Liver (tissue), 9 donors: Measurements from ENCODE around the gene LZTS3. TPM values are rescaled to one million over a fixed set of nuclear protein-coding genes. Genes with fewer than 3 reads are reported as not detected.
"Not testable (repeated sequence)": the region's sequence is repeated elsewhere in the genome, so short reads cannot be mapped to it uniquely, and the experiment has no call there.

Experiments used
- DNase-seq: peaks from one replicate; pipeline ENCODE4 v3.0.0-alpha.2; 2017; ENCODE audit warnings: low spot score
- H3K27ac ChIP-seq, 2 donors: one replicate each; pipeline ENCODE4 v1.7.0; 2013; ENCODE audit warnings: inconsistent platforms in 2 of 2, low read length in 2 of 2, control low read depth in 1 of 2, low read depth in 1 of 2, mild to moderate bottlenecking in 1 of 2
- H3K27me3 ChIP-seq, 4 donors: one replicate each; pipeline versions ENCODE4 v1.6.1 to v1.7.0; 2013; ENCODE audit warnings: low read length in 3 of 4, inconsistent platforms in 1 of 4, mild to moderate bottlenecking in 1 of 4, moderate library complexity in 1 of 4; ENCODE audit not compliant: control insufficient read depth in 4 of 4, insufficient read depth in 4 of 4
- H3K36me3 ChIP-seq, 4 donors: one replicate each; pipeline versions ENCODE4 v1.6.1 to v1.7.0; 2013; ENCODE audit warnings: low read length in 3 of 4, mild to moderate bottlenecking in 3 of 4, low read depth in 1 of 4, moderate library complexity in 1 of 4; ENCODE audit not compliant: control insufficient read depth in 4 of 4, insufficient read depth in 3 of 4
- H3K4me1 ChIP-seq, 4 donors: one replicate each; pipeline versions ENCODE4 v1.6.1 to v1.7.0; 2013; ENCODE audit warnings: low read length in 3 of 4, mild to moderate bottlenecking in 3 of 4, moderate library complexity in 1 of 4; ENCODE audit not compliant: control insufficient read depth in 4 of 4, insufficient read depth in 4 of 4
- H3K4me3 ChIP-seq, 3 donors: one replicate each; pipeline versions ENCODE4 v1.6.1 to v1.7.0; 2013; ENCODE audit warnings: low read length in 3 of 3, control low read depth in 1 of 3, low read depth in 1 of 3, mild to moderate bottlenecking in 1 of 3
- H3K9ac ChIP-seq, 2 donors: one replicate each; pipeline ENCODE4 v1.7.0; 2013; ENCODE audit warnings: low read length in 2 of 2, mild to moderate bottlenecking in 2 of 2, moderate library complexity in 2 of 2, control low read depth in 1 of 2, low read depth in 1 of 2
- H3K9me3 ChIP-seq, 4 donors: one replicate each; pipeline versions ENCODE4 v1.6.1 to v1.7.0; 2013; ENCODE audit warnings: low read length in 3 of 4; ENCODE audit not compliant: control insufficient read depth in 4 of 4
- ATF3 ChIP-seq: IDR thresholded peaks from 2 replicates; pipeline ENCODE4 v1.6.1; 2016; ENCODE audit warnings: antibody characterized with exemption
- EGR1 ChIP-seq, 2 donors: IDR thresholded peaks; 2 replicates each; pipeline ENCODE4 v1.6.1; 2016 to 2018; ENCODE audit warnings: antibody characterized with exemption in 2 of 2, low read depth in 2 of 2
- FOXA2 ChIP-seq: IDR thresholded peaks from 2 replicates; pipeline ENCODE4 v1.6.1; 2016; ENCODE audit warnings: antibody characterized with exemption
- GABPA ChIP-seq, 2 donors: IDR thresholded peaks in 1 of 2; conservative IDR thresholded peaks in 1 of 2; 2 replicates each; pipeline ENCODE4 v1.6.1; 2016; ENCODE audit warnings: antibody characterized with exemption in 2 of 2, mild to moderate bottlenecking in 1 of 2, moderate library complexity in 1 of 2
- JUND ChIP-seq, 2 donors: IDR thresholded peaks; 2 replicates each; pipeline ENCODE4 v1.6.1; 2016; ENCODE audit warnings: antibody characterized with exemption in 2 of 2
- NR2F2 ChIP-seq: IDR thresholded peaks from 2 replicates; pipeline ENCODE4 v1.6.1; 2016; ENCODE audit warnings: antibody characterized with exemption
- RAD21 ChIP-seq, 2 donors: IDR thresholded peaks; 2 replicates each; pipeline ENCODE4 v1.6.1; 2016; ENCODE audit warnings: antibody characterized with exemption in 2 of 2, mild to moderate bottlenecking in 2 of 2
- RXRA ChIP-seq, 2 donors: IDR thresholded peaks; 2 replicates each; pipeline ENCODE4 v1.6.1; 2017 to 2018; ENCODE audit warnings: antibody characterized with exemption in 2 of 2, mild to moderate bottlenecking in 1 of 2
- TAF1 ChIP-seq: conservative IDR thresholded peaks from 2 replicates; pipeline ENCODE4 v1.6.1; 2016; ENCODE audit warnings: antibody characterized with exemption, mild to moderate bottlenecking
- ZBTB33 ChIP-seq: IDR thresholded peaks from 2 replicates; pipeline ENCODE4 v1.6.1; 2016; ENCODE audit warnings: antibody characterized with exemption
- whole genome bisulfite sequencing: extraction: QIAGEN DNeasy Blood & Tissue Kit; methylation state at CpG from one replicate; pipeline ENCODE4 v1.1.7; 2013; 5-methylcytosine and 5-hydroxymethylcytosine counted together
- polyA plus RNA-seq, 2 donors: library from polyadenylated mRNA; stranded (reverse) in 1 of 2; unstranded in 1 of 2; fragments of 200-250 nt in 1 of 2; fragments of >200 nt in 1 of 2; fragmentation: Nextera tagmentation in 1 of 2; extraction: Ambion mirVana in 1 of 2; gene quantifications; one replicate each; pipeline versions ENCODE4 v1.2.1 to v1.2.3, GENCODE V29; 2013 to 2015
- total RNA-seq, 2 donors: library from RNA; depleted of rRNA; stranded (reverse); fragments of >200 nt; gene quantifications; one replicate each; pipeline ENCODE4 v1.2.3, GENCODE V29; 2014
- TF ChIP-seq, protein P1 (sequence below): fragments of 150-350 bp; IDR thresholded peaks from 2 replicates; pipeline ENCODE4 v1.5.1; 2017; ENCODE audit warnings: improper control_type of control experiment, low read depth, low read length; ENCODE audit not compliant: missing input control
- donor health status: healthy.
- donor health status: healthy.
- donor health status: healthy.
- donor health status: healthy.
- donor health status: healthy.

LZTS3 gene
- total and polyA plus RNA-seq, 4 donors = 1.9 to 3.7 (median 3.5) TPM

DNA sequence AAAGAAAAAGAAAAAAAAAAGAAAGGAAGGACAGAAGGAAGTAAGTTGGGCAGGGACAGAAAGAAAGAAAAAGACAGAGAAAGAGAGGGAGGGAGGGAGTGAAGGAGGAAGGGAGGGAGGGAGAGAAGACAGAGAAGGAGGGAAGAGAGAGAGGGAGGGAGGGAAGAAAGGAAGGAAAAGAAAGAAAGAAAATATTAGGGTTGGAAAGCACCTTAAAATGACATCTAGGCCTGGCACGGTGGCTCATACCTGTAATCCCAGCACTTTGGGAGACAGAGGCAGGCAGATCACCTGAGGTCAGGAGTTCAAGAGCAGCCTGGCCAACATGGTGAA lies 46.9 kb downstream of the LZTS3 start:
- Histone ChIP-seq H3K9ac (no peak overlapping the region), H3K27me3 (no peaks in the 10 kb centered on the region), H3K4me1 (peaks cover 0 to 2% (median 0%) of the 10 kb centered on the region in 4 donors), H3K27ac (no peak overlapping the region), H3K4me3 (no peak overlapping the region), H3K9me3 (no peaks in the 10 kb centered on the region), H3K36me3 (peaks cover 6 to 15% (median 7%) of the 10 kb centered on the region in 4 donors)
- DNase-seq = no peak
- TF ChIP-seq ATF3 (no peak), ZBTB33 (no peak), RAD21 (IDR thresholded peaks at IDR 0.05) (no peak), RXRA (IDR thresholded peaks at IDR 0.05) (no peak), FOXA2 (no peak), NR2F2 (no peak), JUND (IDR thresholded peaks at IDR 0.05) (no peak), EGR1 (IDR thresholded peaks at IDR 0.05; ENCODE audit: low read depth in 2 of 2) (no peak), GABPA (IDR thresholded peaks at IDR 0.05 in 1 of 2, conservative IDR thresholded peaks at IDR 0.05 in 1 of 2) (no peak), TAF1 (no peak)
- TF ChIP-seq, protein P1, sequence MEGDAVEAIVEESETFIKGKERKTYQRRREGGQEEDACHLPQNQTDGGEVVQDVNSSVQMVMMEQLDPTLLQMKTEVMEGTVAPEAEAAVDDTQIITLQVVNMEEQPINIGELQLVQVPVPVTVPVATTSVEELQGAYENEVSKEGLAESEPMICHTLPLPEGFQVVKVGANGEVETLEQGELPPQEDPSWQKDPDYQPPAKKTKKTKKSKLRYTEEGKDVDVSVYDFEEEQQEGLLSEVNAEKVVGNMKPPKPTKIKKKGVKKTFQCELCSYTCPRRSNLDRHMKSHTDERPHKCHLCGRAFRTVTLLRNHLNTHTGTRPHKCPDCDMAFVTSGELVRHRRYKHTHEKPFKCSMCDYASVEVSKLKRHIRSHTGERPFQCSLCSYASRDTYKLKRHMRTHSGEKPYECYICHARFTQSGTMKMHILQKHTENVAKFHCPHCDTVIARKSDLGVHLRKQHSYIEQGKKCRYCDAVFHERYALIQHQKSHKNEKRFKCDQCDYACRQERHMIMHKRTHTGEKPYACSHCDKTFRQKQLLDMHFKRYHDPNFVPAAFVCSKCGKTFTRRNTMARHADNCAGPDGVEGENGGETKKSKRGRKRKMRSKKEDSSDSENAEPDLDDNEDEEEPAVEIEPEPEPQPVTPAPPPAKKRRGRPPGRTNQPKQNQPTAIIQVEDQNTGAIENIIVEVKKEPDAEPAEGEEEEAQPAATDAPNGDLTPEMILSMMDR = no peak
- 88% methylated on average over 1 of the region's 1 CpG for WGBS

GRCh38 chr20:3125776-3126526 lies 47.4 kb downstream of the LZTS3 start:
- WGBS = 85% methylated on average over 25 of the region's 25 CpGs
- H3K27me3 ChIP-seq, H3K4me1 ChIP-seq, H3K27ac ChIP-seq, DNase-seq, H3K9ac ChIP-seq, H3K4me3 ChIP-seq, H3K9me3 ChIP-seq: not testable (repeated sequence)
- peaks cover 6 to 18% (median 10%) of the 10 kb centered on the region in 4 donors for H3K36me3 ChIP-seq

DNA sequence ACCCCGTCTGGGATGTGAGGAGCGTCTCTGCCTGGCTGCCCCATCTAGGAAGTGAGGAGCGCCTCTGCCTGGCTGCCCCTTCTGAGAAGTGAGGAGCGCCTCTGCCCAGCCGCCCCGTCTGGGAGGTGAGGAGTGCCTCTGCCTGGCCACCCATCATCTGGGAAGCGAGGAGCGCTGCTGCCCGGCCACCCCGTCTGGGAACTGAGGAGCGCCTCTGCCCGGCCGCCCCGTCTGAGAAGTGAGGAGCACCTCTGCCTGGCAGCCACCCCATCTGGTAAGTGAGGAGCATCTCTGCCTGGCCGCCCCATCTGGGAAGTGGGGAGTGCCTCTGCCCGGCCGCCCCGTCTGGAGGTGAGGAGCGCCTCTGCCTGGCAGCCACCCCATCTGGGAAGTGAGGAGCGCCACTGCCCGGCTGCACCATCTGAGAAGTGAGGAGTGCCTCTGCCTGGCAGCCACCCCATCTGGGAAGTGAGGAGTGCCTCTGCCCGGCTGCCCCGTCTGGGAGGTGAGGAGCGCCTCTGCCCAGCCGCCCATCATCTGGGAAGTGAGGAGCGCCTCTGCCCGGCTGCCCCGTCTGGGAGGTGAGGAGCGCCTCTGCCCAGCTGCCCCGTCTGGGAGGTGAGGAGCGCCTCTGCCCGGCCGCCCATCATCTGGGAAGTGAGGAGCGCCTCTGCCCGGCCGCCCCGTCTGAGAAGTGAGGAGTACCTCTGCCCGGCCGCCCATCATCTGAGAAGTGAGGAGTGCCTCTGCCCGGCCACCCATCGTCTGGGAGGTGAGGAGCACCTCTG lies 48.4 kb downstream of the LZTS3 start:
- 98% methylated on average over 41 of the region's 41 CpGs for WGBS
- peaks cover 6 to 18% (median 12%) of the 10 kb centered on the region in 4 donors for H3K36me3 ChIP-seq

GRCh38 chr20:3124163-3124562 lies 49.2 kb downstream of the LZTS3 start:
- H3K4me3 ChIP-seq, DNase-seq, H3K27ac ChIP-seq, H3K4me1 ChIP-seq, H3K27me3 ChIP-seq, H3K9ac ChIP-seq, H3K9me3 ChIP-seq: not testable (repeated sequence)
- peaks cover 4 to 18% (median 12%) of the 10 kb centered on the region in 4 donors for H3K36me3 ChIP-seq
- WGBS = 98% methylated on average over 18 of the region's 18 CpGs

More for the DNA sequence above, 48.4 kb downstream of the LZTS3 start:
- H3K4me3 ChIP-seq, H3K9ac ChIP-seq, DNase-seq, H3K27ac ChIP-seq, H3K9me3 ChIP-seq, H3K4me1 ChIP-seq, H3K27me3 ChIP-seq: not testable (repeated sequence)
